ENCODE data around the gene ACTR10.

Gene ACTR10

DNA sequence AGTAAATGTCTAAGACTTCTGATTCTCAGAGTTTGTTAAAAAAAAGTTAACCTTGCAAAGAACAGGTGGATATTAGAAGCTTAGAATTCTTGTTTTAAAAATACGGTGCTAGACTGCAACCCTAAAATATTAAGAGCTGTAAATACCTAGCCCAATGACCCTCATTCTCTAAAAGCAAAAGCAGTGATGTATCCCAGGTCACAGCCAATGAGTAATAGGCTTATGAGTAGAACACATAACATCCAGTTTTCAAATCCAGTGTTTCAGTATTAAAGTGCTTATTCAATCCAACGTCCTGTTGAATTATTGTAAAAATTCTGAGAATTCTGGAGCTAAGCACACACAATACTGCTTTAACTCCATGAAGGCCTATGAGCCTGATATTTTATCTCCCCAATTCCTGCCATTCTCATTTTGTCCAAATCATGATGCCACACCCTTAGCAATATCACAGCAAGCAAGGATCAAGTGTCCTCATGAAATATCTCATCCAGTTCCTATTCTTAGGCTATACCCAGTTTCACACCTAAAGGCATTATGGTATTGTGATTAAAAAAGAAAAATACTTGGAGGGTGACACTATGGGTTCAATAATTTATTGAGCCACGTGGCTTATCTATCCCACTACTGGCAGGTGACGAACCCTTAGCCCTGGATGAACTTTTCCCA lies 83.1 kb downstream of the ACTR10 start:
- DNase-seq: no peak

DNA sequence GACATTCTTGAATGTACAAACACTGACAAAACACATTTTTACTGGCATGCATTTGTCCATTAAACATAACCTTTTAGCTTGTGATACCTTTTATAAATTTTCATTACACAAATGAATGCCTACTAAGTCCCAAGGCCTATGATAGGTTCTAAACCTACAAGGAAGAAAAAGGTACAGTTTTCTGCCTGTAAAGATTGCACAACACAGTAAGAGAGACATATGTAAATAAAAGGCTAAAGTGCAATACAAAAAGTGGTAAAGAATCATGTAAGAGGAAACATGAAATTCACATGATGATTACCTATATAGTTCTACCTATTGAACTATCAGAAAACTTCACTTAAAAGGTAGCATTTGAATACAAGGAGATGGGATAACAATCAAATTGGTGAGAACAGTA lies 83.8 kb downstream of the ACTR10 start:
- no peak for DNase-seq

DNA sequence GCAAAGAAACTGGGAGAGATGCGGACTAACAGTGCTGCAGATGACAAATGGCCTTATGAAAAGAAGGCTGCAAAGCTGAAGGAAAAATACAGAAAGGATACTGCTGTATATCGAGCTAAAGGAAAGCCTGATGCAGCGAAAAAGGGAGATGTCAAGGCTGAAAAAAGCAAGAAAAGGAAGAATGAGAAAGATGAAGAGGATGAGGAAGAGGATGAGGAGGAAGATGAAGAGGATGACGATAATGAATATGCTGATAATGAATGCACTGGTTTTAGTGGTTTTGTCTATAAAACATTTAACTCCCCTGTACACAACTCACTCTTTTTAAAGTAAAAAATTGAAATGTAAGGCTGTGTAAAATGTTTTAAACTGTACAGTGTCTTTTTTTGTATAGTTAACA lies 85.2 kb downstream of the ACTR10 start:
- DNase-seq: no peak

Data from activated CD4-positive, CD25-positive, alpha-beta regulatory T cell treated with anti-CD3 and anti-CD28 coated beads, Interleukin-2, amount 50 U/mL, for 72 hours (primary cell).